H9 (cell line): Measurements from ENCODE around the gene LMOD1. TPM values are rescaled to one million over a fixed set of nuclear protein-coding genes. Genes with fewer than 3 reads are reported as not detected.

Experiments used
- DNase-seq: peaks from one replicate; pipeline ENCODE4 v3.0.0-alpha.2; 2017
- H2AFZ ChIP-seq: one replicate; pipeline ENCODE4 v1.6.1; 2013; ENCODE audit warnings: mild to moderate bottlenecking, low read length, control low read depth, moderate library complexity
- H2AK5ac ChIP-seq: 2 replicates; pipeline ENCODE4 v1.6.1; 2013; ENCODE audit warnings: low read length, control low read depth, mixed read lengths; ENCODE audit not compliant: insufficient read length
- H2BK120ac ChIP-seq: one replicate; pipeline ENCODE4 v1.6.1; 2013; ENCODE audit warnings: low read depth, mild to moderate bottlenecking, low read length, control low read depth, inconsistent platforms; ENCODE audit not compliant: poor library complexity, severe bottlenecking
- H2BK12ac ChIP-seq: 2 replicates; pipeline ENCODE4 v1.6.1; 2013; ENCODE audit warnings: low read length, control low read depth, mixed read lengths, low read depth; ENCODE audit not compliant: insufficient read length
- H2BK15ac ChIP-seq: 2 replicates; pipeline ENCODE4 v1.6.1; 2013; ENCODE audit warnings: low read depth, low read length, control low read depth
- H2BK20ac ChIP-seq: one replicate; pipeline ENCODE4 v1.6.1; 2013; ENCODE audit warnings: low read depth, mild to moderate bottlenecking, low read length, control low read depth, inconsistent platforms; ENCODE audit not compliant: poor library complexity, severe bottlenecking
- H2BK5ac ChIP-seq: 2 replicates; pipeline ENCODE4 v1.6.1; 2013; ENCODE audit warnings: low read length, control low read depth, mixed read lengths; ENCODE audit not compliant: insufficient read length
- H3K14ac ChIP-seq: 2 replicates; pipeline ENCODE4 v1.6.1; 2013; ENCODE audit warnings: low read length, control low read depth; ENCODE audit not compliant: insufficient read depth
- H3K18ac ChIP-seq: 2 replicates; pipeline ENCODE4 v1.6.1; 2013; ENCODE audit warnings: low read depth, mild to moderate bottlenecking, mixed read lengths, low read length, control low read depth; ENCODE audit not compliant: insufficient read length
- H3K23ac ChIP-seq: 2 replicates; pipeline ENCODE4 v1.6.1; 2013; ENCODE audit warnings: low read length, control low read depth, mixed read lengths, low read depth; ENCODE audit not compliant: insufficient read length
- H3K23me2 ChIP-seq: 2 replicates; pipeline ENCODE4 v1.6.1; 2013; ENCODE audit warnings: low read depth, mild to moderate bottlenecking, mixed read lengths, low read length, control low read depth; ENCODE audit not compliant: insufficient read length, poor library complexity, severe bottlenecking
- H3K27ac ChIP-seq: 2 replicates; pipeline ENCODE4 v1.5.1; 2013; ENCODE audit warnings: low read length, control low read depth, mixed read lengths, low read depth; ENCODE audit not compliant: insufficient read length
- H3K27me3 ChIP-seq: 2 replicates; pipeline ENCODE4 v1.6.1; 2013; ENCODE audit warnings: low read length, control low read depth, inconsistent platforms; ENCODE audit not compliant: insufficient read depth
- H3K4ac ChIP-seq: 2 replicates; pipeline ENCODE4 v1.6.1; 2013; ENCODE audit warnings: low read depth, mild to moderate bottlenecking, control low read depth, inconsistent platforms, low read length, moderate library complexity
- H3K4me1 ChIP-seq: 2 replicates; pipeline ENCODE4 v1.6.1; 2013; ENCODE audit warnings: low read length, control low read depth, inconsistent platforms; ENCODE audit not compliant: insufficient read depth
- H3K4me2 ChIP-seq: 2 replicates; pipeline ENCODE4 v1.6.1; 2013; ENCODE audit warnings: low read length, control low read depth, mixed read lengths; ENCODE audit not compliant: insufficient read length, insufficient read depth
- H3K56ac ChIP-seq: 2 replicates; pipeline ENCODE4 v1.6.1; 2013; ENCODE audit warnings: low read depth, mild to moderate bottlenecking, mixed read lengths, low read length, control low read depth; ENCODE audit not compliant: insufficient read length
- H3K79me1 ChIP-seq: 2 replicates; pipeline ENCODE4 v1.6.1; 2013; ENCODE audit warnings: low read depth, mild to moderate bottlenecking, moderate library complexity, low read length, control low read depth, inconsistent platforms; ENCODE audit not compliant: insufficient read depth, poor library complexity, severe bottlenecking
- H3K79me2 ChIP-seq: 2 replicates; pipeline ENCODE4 v1.6.1; 2013; ENCODE audit warnings: low read length, control low read depth, inconsistent platforms; ENCODE audit not compliant: insufficient read depth
- H3K9ac ChIP-seq: 2 replicates; pipeline ENCODE4 v1.6.1; 2013; ENCODE audit warnings: low read length, control low read depth, mixed read lengths; ENCODE audit not compliant: insufficient read length; ENCODE audit errors: extremely low read depth
- H3K9me3 ChIP-seq: one replicate; pipeline ENCODE4 v1.6.1; 2013; ENCODE audit warnings: low read depth, low read length, inconsistent platforms; ENCODE audit not compliant: control insufficient read depth
- H3T11ph ChIP-seq: one replicate; pipeline ENCODE4 v1.6.1; 2013; ENCODE audit warnings: mild to moderate bottlenecking, low read length, control low read depth, inconsistent platforms
- H4K20me1 ChIP-seq: one replicate; pipeline ENCODE4 v1.6.1; 2013; ENCODE audit not compliant: control insufficient read depth, insufficient read length, insufficient read depth
- H4K5ac ChIP-seq: 2 replicates; pipeline ENCODE4 v1.6.1; 2013; ENCODE audit warnings: low read depth, mild to moderate bottlenecking, mixed read lengths, low read length, control low read depth; ENCODE audit not compliant: insufficient read length
- H4K8ac ChIP-seq: replicated peaks from 2 replicates; pipeline ENCODE4 v1.6.1; 2013; ENCODE audit warnings: low read length, control low read depth, mixed read lengths, low read depth; ENCODE audit not compliant: insufficient read length
- H4K91ac ChIP-seq: 2 replicates; pipeline ENCODE4 v1.6.1; 2013; ENCODE audit warnings: low read depth, mild to moderate bottlenecking, moderate library complexity, mixed read lengths, low read length, control low read depth; ENCODE audit not compliant: insufficient read length
- H3K27ac Mint-ChIP-seq, 3 experiments: 2 replicates in 2 of 3; 3 replicates in 1 of 3; pipeline ENCODE4 v1.8.0; 2020 to 2021; ENCODE audit warnings: mixed read lengths in 3 of 3, mild to moderate bottlenecking in 1 of 3, moderate library complexity in 1 of 3
- H3K27me3 Mint-ChIP-seq: 2 replicates; pipeline ENCODE4 v1.8.0; 2021; ENCODE audit warnings: low read depth, mild to moderate bottlenecking, moderate library complexity, mixed read lengths
- H3K36me3 Mint-ChIP-seq, 3 experiments: 2 replicates in 2 of 3; 3 replicates in 1 of 3; pipeline ENCODE4 v1.8.0; 2020 to 2021; ENCODE audit warnings: low read depth in 3 of 3, mixed read lengths in 3 of 3; ENCODE audit not compliant: insufficient read depth in 1 of 3
- H3K4me1 Mint-ChIP-seq, 2 experiments: 2 replicates each; pipeline ENCODE4 v1.8.0; 2020; ENCODE audit warnings: mixed read lengths in 2 of 2
- H3K4me3 Mint-ChIP-seq, 2 experiments: 2 replicates in 1 of 2; 3 replicates in 1 of 2; pipeline ENCODE4 v1.8.0; 2020 to 2021; ENCODE audit warnings: mild to moderate bottlenecking in 2 of 2, mixed read lengths in 2 of 2, moderate library complexity in 1 of 2
- H3K9me3 Mint-ChIP-seq, 2 experiments: 2 replicates in 1 of 2; 3 replicates in 1 of 2; pipeline ENCODE4 v1.8.0; 2020; ENCODE audit warnings: mild to moderate bottlenecking in 2 of 2, mixed read lengths in 2 of 2, moderate library complexity in 1 of 2
- WGBS: extraction: QIAGEN DNeasy Blood & Tissue Kit; methylation state at CpG from one replicate; pipeline ENCODE4 v1.1.7; 2013; ENCODE audit warnings: missing lambda C conversion rate, low lambda C conversion rate, mixed read lengths; ENCODE audit not compliant: insufficient read length; ENCODE audit errors: extremely low coverage; 5-methylcytosine and 5-hydroxymethylcytosine counted together
- total RNA-seq: library from RNA; stranded (reverse); gene quantifications from 2 replicates; pipeline ENCODE4 v1.2.1, GENCODE V29; 2021
- TF ChIP-seq, protein P1 (sequence below): fragments of 200-600 bp; sonication (generic); conservative IDR thresholded peaks from 3 replicates; pipeline ENCODE4 v1.8.0; 2021; ENCODE audit warnings: antibody characterized with exemption, mild to moderate bottlenecking

Gene LMOD1
- total RNA-seq, 1 experiment from 2014 or later, result 0.31 TPM

GRCh38 chr1:201883266-201883665, 63.1 kb downstream of the LMOD1 start:
- Histone ChIP-seq H3K9ac (no peak overlapping the region), H2BK5ac (no peak overlapping the region), H2BK20ac (no peak overlapping the region), H2AFZ (no peak overlapping the region), H3K9me3 (no peaks in the 10 kb centered on the region), H3K79me2 (no peaks in the 10 kb centered on the region), H3K18ac (no peak overlapping the region), H3K27ac (no peak overlapping the region), H2BK15ac (no peak overlapping the region), H3K79me1 (no peaks in the 10 kb centered on the region), H2AK5ac (no peak overlapping the region), H3K23me2 (no peaks in the 10 kb centered on the region), H3K27me3 (no peaks in the 10 kb centered on the region), H3T11ph (no peak overlapping the region), H4K91ac (no peak overlapping the region), H4K8ac (no peak overlapping the region), H3K56ac (no peak overlapping the region), H2BK120ac (no peak overlapping the region), H4K20me1 (no peaks in the 10 kb centered on the region), H3K14ac (no peak overlapping the region), H3K4me1 (peaks cover 2% of the 10 kb centered on the region; the same call in 1 of the 2 replicates), H4K5ac (no peak overlapping the region), H3K4ac (no peak overlapping the region), H3K23ac (no peak overlapping the region), H3K4me2 (no peak overlapping the region), H2BK12ac (no peak overlapping the region)
- Mint-ChIP-seq H3K27ac (peak overlapping the region in 1 of 3 experiments; percentile 44; a peak in 1 of 7 replicates), H3K9me3 (no peaks in the 10 kb centered on the region), H3K4me3 (no peak overlapping the region), H3K4me1 (peaks cover 32 to 34% of the 10 kb centered on the region in 2 experiments), H3K27me3 (peaks cover 7% of the 10 kb centered on the region), H3K36me3 (peaks cover 0 to 9% (median 0%) of the 10 kb centered on the region in 3 experiments; a peak in 2 of 7 replicates)
- DNase-seq, result no peak
- TF ChIP-seq, protein P1, sequence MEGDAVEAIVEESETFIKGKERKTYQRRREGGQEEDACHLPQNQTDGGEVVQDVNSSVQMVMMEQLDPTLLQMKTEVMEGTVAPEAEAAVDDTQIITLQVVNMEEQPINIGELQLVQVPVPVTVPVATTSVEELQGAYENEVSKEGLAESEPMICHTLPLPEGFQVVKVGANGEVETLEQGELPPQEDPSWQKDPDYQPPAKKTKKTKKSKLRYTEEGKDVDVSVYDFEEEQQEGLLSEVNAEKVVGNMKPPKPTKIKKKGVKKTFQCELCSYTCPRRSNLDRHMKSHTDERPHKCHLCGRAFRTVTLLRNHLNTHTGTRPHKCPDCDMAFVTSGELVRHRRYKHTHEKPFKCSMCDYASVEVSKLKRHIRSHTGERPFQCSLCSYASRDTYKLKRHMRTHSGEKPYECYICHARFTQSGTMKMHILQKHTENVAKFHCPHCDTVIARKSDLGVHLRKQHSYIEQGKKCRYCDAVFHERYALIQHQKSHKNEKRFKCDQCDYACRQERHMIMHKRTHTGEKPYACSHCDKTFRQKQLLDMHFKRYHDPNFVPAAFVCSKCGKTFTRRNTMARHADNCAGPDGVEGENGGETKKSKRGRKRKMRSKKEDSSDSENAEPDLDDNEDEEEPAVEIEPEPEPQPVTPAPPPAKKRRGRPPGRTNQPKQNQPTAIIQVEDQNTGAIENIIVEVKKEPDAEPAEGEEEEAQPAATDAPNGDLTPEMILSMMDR, result no peak
- no CpG with 5 or more reads among the region's 3 CpGs for WGBS
